HL-60/S4 (cell line): ENCODE measurements around the gene KIF15.

Source experiments
- in situ Hi-C: fragments of 300-500 bp; cut with MboI; formaldehyde crosslinking; loops from 2 replicates; pipeline ENCODE4 v1.14.3; 2022; ENCODE audit warnings: low sequenced_read_pairs

Gene KIF15

GRCh38 chr3:44877333-44877732 lies 115.7 kb downstream of the KIF15 start:
- in situ Hi-C loops = no loop called here

DNA sequence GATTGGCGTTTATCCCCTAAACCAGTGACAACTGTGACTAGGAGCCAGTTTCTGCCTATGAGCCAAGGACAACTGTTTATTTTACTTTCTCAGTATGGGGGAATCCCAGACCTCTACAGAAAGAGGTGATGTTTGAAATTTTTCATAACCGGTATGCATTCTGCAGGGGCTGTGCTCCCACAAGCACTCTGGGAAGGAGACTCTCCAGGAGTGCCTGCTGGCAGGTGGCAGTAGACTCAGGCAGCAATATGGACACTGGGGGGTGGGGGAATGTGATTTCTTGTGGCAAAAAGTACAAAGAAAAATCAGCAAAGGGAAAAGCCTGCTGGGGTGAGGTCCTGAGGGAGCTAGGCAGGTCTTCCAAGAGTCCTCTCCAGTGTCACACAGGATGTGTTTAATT lies 118.7 kb downstream of the KIF15 start:
- in situ Hi-C loops = no loop called here

DNA sequence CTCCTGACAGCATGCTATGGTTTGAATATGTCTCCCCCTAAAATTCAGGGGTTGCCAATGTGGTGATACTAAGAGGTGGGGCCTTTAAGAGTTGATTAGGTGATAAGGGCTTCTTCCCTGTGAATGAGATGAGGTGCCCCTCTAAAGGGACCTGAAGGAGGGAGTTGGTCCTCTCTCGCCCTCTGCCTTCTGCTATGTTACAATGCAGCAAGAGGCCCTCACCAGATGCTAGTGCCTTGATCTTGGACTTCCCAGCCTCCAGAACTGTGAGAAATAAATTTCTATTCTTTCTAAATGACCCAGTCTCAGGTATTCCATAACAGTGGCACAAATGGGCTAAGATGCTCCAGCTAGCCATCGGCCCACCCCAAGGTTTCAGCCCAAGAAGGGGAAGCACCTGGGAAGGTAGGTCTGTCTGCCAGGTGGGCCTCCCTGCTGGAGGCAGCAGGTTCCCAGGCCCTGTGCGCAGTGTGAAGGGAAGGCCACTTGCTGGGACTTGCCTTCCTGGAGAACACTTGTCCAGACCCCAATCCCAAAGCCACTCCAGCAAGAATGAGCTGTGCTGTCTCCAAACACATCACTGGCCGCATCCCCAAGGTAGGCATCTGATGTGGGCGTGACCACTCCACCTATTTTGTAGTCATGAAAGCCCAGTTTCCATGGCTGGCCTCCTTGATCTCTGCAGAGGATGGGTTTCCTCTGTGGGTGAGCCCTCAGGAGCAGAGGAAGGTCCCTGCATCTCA lies 121.8 kb downstream of the KIF15 start:
- in situ Hi-C loops = no loop called here

- in situ Hi-C loops = no loop called here
Measured at GRCh38 chr3:44883999-44884431, 122.4 kb downstream of the KIF15 start.

GRCh38 chr3:44885618-44886017 lies 124.0 kb downstream of the KIF15 start:
- in situ Hi-C loops = no loop called here

DNA sequence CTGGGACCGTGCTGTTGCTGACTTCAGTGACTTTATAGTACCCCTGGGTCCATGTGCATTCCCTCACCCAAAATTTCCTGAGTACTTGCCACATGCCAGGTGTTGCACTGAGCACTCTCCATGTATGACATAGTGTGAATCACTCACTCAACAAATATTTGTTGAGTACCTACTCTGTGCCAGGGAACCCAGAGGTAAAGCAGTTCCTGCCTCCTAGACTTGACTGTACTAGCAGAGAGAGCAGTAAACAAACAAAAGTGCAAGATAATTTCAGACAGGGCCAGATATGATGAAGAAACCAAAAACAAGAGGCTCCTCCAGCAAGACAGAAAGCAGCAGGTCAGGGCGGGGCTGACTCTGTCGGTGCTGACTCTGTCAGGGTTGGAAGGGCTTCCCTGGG lies 125.0 kb downstream of the KIF15 start:
- in situ Hi-C loops = no loop called here

GRCh38 chr3:44887101-44887500 lies 125.5 kb downstream of the KIF15 start:
- in situ Hi-C loops = no loop called here

GRCh38 chr3:44890258-44890657 lies 128.7 kb downstream of the KIF15 start:
- in situ Hi-C loops = no loop called here

- in situ Hi-C loops = no loop called here
Measured at GRCh38 chr3:44890852-44891251, 129.3 kb downstream of the KIF15 start.

GRCh38 chr3:44892689-44893088 lies 131.1 kb downstream of the KIF15 start:
- in situ Hi-C loops = no loop called here

- in situ Hi-C loops = no loop called here
Measured at GRCh38 chr3:44893097-44893496, 131.5 kb downstream of the KIF15 start.

DNA sequence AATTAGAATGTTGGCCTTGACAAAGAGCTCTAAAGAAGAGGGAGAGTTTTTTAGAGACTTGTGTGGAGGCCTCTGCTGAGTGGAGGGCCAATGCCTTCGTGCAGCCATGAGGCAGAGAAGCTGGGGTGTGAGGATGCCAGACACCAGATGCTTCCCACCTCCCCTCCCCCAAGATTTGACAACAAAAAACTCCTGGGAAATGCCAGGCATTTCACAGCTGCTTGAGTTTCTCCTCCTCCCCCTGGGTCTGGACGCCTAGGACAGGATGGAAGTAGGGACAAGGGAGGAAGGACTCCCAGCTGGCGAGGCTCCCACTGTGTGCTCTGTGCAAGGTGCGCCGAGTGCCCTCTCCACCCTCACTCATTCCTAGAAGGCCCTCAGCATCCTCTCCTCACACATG lies 132.9 kb downstream of the KIF15 start:
- in situ Hi-C loops = no loop called here

GRCh38 chr3:44896440-44896839 lies 134.8 kb downstream of the KIF15 start:
- in situ Hi-C loops = no loop called here

DNA sequence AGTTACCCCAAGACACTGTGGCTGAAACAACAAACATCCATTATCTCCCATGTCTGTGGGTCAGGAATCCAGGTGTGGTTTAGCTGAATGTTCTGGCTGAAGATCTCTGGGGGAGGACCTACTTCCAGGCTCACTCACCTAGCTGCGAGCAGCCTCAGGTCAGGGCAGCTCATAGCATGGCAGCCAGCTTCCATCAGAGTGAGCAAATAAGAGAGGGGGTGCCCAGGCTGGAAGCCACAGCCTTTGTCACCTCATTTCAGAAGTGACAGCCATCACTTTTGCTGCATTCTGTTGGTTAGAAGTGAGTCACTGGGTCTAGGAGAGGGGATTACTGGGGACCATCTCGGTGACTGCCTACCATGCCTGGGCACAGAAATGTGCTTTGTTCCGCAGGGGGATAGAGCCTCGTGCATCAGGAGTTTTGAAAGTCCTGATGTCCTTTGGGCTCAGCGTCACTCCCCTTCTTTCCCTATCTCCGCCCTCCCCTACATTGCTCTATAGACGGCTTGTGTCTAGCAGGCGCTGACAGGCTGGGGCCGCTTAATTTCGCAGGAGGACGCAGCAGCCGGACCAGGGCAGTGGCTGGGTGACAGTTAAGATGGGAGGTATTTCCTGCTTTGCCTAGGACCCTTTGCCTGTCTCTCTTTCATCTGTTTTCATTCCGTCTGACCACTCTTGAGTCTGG lies 138.2 kb downstream of the KIF15 start:
- in situ Hi-C loops = no loop called here

DNA sequence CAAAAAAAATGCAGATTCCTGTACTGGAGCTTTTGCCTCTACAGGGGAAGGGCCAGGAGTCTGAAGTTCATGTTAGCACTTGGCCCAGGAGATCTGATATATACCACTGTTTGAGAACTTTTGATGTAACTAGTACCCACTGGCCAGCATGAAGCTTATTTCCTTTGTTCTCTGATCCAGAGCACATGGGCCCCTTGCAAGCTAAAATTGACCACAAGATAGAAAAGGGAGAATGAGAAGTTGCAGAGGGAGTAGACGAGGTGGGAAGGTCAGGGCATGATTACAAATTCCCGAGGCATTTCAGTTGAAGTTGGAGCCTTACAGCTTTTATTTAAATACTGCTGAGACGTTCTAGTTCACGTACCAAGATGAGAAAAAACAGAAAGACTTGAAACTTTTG lies 141.0 kb downstream of the KIF15 start:
- in situ Hi-C loops = no loop called here
